ENCODE measurements around the gene KIF4A.

DNA sequence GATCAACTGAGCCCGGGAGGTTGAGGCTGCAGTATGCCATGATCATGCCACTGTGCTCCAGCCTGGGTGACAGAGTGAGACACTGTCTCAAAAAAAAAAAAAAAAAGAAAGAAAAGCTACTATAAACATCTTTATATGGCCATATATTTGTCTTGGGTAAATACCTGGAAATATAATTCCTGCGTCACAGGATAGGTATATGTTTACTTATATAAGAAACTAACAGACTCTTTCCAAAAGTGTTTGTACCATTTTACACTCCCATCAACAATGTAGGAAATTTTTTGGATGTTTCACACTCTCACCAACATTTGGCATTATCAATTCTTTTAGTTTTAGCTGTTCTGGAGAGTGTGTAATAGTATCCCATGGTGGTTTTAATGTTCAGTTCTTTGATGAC is 42.7 kb upstream of the KIF4A start:
- TF ChIP-seq, protein P1, sequence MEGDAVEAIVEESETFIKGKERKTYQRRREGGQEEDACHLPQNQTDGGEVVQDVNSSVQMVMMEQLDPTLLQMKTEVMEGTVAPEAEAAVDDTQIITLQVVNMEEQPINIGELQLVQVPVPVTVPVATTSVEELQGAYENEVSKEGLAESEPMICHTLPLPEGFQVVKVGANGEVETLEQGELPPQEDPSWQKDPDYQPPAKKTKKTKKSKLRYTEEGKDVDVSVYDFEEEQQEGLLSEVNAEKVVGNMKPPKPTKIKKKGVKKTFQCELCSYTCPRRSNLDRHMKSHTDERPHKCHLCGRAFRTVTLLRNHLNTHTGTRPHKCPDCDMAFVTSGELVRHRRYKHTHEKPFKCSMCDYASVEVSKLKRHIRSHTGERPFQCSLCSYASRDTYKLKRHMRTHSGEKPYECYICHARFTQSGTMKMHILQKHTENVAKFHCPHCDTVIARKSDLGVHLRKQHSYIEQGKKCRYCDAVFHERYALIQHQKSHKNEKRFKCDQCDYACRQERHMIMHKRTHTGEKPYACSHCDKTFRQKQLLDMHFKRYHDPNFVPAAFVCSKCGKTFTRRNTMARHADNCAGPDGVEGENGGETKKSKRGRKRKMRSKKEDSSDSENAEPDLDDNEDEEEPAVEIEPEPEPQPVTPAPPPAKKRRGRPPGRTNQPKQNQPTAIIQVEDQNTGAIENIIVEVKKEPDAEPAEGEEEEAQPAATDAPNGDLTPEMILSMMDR (conservative IDR thresholded peaks at IDR 0.05 in 1 of 2, IDR thresholded peaks at IDR 0.05 in 1 of 2; ENCODE audit: extremely low read depth in 1 of 2, insufficient read depth in 1 of 2, low read depth in 1 of 2, low read length in 2 of 2), result no peak
- no peak for TF ChIP-seq EZH2 (IDR thresholded peaks at IDR 0.05; ENCODE audit: borderline replicate concordance, low read length)

Data from mammary epithelial cell (primary cell).